HEK293T (cell line): Measurements from ENCODE around the gene CHKA.

ENCODE experiments used
- BHLHE40 ChIP-seq: fragments of 450-650 bp; IDR thresholded peaks from 2 replicates; pipeline ENCODE4 v1.6.1; 2016; ENCODE audit warnings: mild to moderate bottlenecking, moderate library complexity, borderline replicate concordance
- FOXA1 ChIP-seq: fragments of 450-650 bp; IDR thresholded peaks from 2 replicates; pipeline ENCODE4 v1.6.1; 2016; ENCODE audit warnings: mild to moderate bottlenecking
- FOXM1 ChIP-seq: fragments of 450-650 bp; IDR thresholded peaks from 2 replicates; pipeline ENCODE4 v1.6.1; 2017; ENCODE audit warnings: mild to moderate bottlenecking, borderline replicate concordance
- NFRKB ChIP-seq: fragments of 450-650 bp; IDR thresholded peaks from 2 replicates; pipeline ENCODE4 v1.6.1; 2016; ENCODE audit warnings: mild to moderate bottlenecking, moderate library complexity
- TARDBP ChIP-seq: fragments of 450-650 bp; IDR thresholded peaks from 2 replicates; pipeline ENCODE4 v1.6.1; 2016
- ZNF384 ChIP-seq: fragments of 450-650 bp; IDR thresholded peaks from 2 replicates; pipeline ENCODE4 v1.6.1; 2016

- TF ChIP-seq FOXM1, result no peak
- TF ChIP-seq NFRKB, result no peak
- TF ChIP-seq ZNF384, result no peak
- no peak for TF ChIP-seq FOXA1
- TF ChIP-seq TARDBP, result no peak
- no peak for TF ChIP-seq BHLHE40
Observed at GRCh38 chr11:68019486-68019885, 101.7 kb downstream of the CHKA start.
